ENCODE results near the gene KCNQ2. TPM values are rescaled to one million over a fixed set of nuclear protein-coding genes. Genes with fewer than 3 reads are reported as not detected.

KCNQ2 gene
- polyA plus RNA-seq, 4 donors: 0.27 to 1.4 (median 0.65) TPM; not detected in 1

DNA sequence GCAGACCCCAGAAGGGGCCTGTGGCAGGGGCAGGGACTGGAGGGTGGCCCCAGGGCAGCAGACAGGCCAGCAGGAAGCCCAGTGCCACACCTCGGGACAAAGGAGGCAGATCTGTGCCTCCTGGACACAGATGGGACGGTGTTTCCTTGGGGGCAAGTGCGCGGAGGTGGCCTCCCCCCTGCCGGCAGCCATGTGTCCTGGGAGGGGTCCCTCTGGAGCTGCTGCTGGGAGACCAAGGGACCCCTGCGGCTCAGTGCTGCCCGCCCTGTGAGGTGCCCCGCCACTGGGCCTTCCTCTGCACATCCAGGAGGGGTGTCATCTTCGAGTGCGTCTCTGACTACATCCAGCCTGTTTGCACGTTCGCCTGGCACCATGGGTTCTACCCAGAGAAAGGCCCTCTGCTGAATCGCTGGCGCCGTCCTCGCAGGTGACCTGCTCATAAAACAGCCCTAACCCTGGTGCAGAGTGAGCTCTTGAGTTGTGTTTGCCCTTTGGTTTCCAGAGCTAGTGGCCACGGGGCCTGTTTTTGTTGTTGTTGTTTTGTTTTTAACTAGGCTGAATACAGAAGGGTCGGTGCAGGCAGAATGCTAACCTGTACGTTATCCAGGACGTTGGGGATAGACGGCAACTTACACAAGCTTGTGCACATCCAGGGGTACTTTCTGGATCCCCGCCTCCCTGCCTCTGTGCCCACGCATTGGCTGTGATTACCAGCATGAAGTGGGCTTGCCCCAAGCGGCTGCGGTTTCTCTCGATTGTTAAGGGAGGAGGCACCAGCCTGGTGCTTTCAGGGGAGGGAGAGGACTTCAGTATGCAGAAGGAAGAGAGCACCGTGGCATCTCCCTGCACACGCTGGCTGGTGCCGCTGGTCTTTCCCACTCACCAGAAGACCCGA is 1.3 kb upstream of the KCNQ2 start:
- Histone ChIP-seq H3K27ac (ENCODE audit: low read depth in 1 of 3, low read length in 2 of 3) (no peak overlapping the region), H3K27me3 (ENCODE audit: control insufficient read depth in 3 of 3, insufficient read depth in 3 of 3, low read length in 3 of 3) (peaks cover 16 to 67% (median 26%) of the 10 kb centered on the region in 3 donors), H3K4me3 (ENCODE audit: low read depth in 1 of 3, low read length in 3 of 3) (no peak overlapping the region), H3K4me1 (ENCODE audit: control insufficient read depth in 3 of 3, insufficient read depth in 2 of 3, low read depth in 1 of 3, low read length in 2 of 3) (no peaks in the 10 kb centered on the region), H3K9me3 (ENCODE audit: control insufficient read depth in 2 of 2, insufficient read depth in 1 of 2, low read depth in 1 of 2, low read length in 1 of 2) (no peaks in the 10 kb centered on the region), H3K36me3 (ENCODE audit: control insufficient read depth in 3 of 3, insufficient read depth in 2 of 3, low read depth in 1 of 3, low read length in 3 of 3) (no peaks in the 10 kb centered on the region)
- DNase-seq (no peak), FAIRE-seq (no peak)
- WGBS, 3 donors: 30 to 37% (median 36%) methylated on average over 30 of the region's 30 CpGs

- Histone ChIP-seq H3K9me3 (ENCODE audit: control insufficient read depth in 2 of 2, insufficient read depth in 1 of 2, low read depth in 1 of 2, low read length in 1 of 2) (no peaks in the 10 kb centered on the region), H3K27ac (ENCODE audit: low read depth in 1 of 3, low read length in 2 of 3) (no peak overlapping the region), H3K4me1 (ENCODE audit: control insufficient read depth in 3 of 3, insufficient read depth in 2 of 3, low read depth in 1 of 3, low read length in 2 of 3) (no peaks in the 10 kb centered on the region), H3K27me3 (ENCODE audit: control insufficient read depth in 3 of 3, insufficient read depth in 3 of 3, low read length in 3 of 3) (peaks cover 16 to 65% (median 24%) of the 10 kb centered on the region in 3 donors), H3K4me3 (ENCODE audit: low read depth in 1 of 3, low read length in 3 of 3) (no peak overlapping the region), H3K36me3 (ENCODE audit: control insufficient read depth in 3 of 3, insufficient read depth in 2 of 3, low read depth in 1 of 3, low read length in 3 of 3) (no peaks in the 10 kb centered on the region)
- 52 to 63% (median 60%) methylated on average over 9 to 11 of the region's 13 CpGs for WGBS, 3 donors
- DNase-seq (no peak), FAIRE-seq (no peak)
Observed at GRCh38 chr20:63472862-63473390, 471 bp upstream of the KCNQ2 start.

- H3K9me3 ChIP-seq (ENCODE audit: control insufficient read depth in 2 of 2, insufficient read depth in 1 of 2, low read depth in 1 of 2, low read length in 1 of 2): no peaks in the 10 kb centered on the region
- no peak overlapping the region for H3K4me3 ChIP-seq (ENCODE audit: low read depth in 1 of 3, low read length in 3 of 3)
- H3K27me3 ChIP-seq (ENCODE audit: control insufficient read depth in 3 of 3, insufficient read depth in 3 of 3, low read length in 3 of 3): peaks cover 16 to 59% (median 28%) of the 10 kb centered on the region in 3 donors
- no peak for FAIRE-seq
- no peaks in the 10 kb centered on the region for H3K36me3 ChIP-seq (ENCODE audit: control insufficient read depth in 3 of 3, insufficient read depth in 2 of 3, low read depth in 1 of 3, low read length in 3 of 3)
- H3K27ac ChIP-seq (ENCODE audit: low read depth in 1 of 3, low read length in 2 of 3): no peak overlapping the region
- DNase-seq: no peak
- no peaks in the 10 kb centered on the region for H3K4me1 ChIP-seq (ENCODE audit: control insufficient read depth in 3 of 3, insufficient read depth in 2 of 3, low read depth in 1 of 3, low read length in 2 of 3)
- WGBS, 3 donors: 2 to 5% (median 3%) methylated on average over 16 to 27 of the region's 27 CpGs
Observed at GRCh38 chr20:63471717-63471980, 806 bp downstream of the KCNQ2 start.

- WGBS, 3 donors: 10 to 17% (median 15%) methylated on average over 30 to 46 of the region's 46 CpGs
- Histone ChIP-seq H3K9me3 (ENCODE audit: control insufficient read depth in 2 of 2, insufficient read depth in 1 of 2, low read depth in 1 of 2, low read length in 1 of 2) (no peaks in the 10 kb centered on the region), H3K36me3 (ENCODE audit: control insufficient read depth in 3 of 3, insufficient read depth in 2 of 3, low read depth in 1 of 3, low read length in 3 of 3) (no peaks in the 10 kb centered on the region), H3K27me3 (ENCODE audit: control insufficient read depth in 3 of 3, insufficient read depth in 3 of 3, low read length in 3 of 3) (peaks cover 16 to 56% (median 28%) of the 10 kb centered on the region in 3 donors), H3K4me3 (ENCODE audit: low read depth in 1 of 3, low read length in 3 of 3) (no peak overlapping the region), H3K27ac (ENCODE audit: low read depth in 1 of 3, low read length in 2 of 3) (no peak overlapping the region), H3K4me1 (ENCODE audit: control insufficient read depth in 3 of 3, insufficient read depth in 2 of 3, low read depth in 1 of 3, low read length in 2 of 3) (no peaks in the 10 kb centered on the region)
- FAIRE-seq (no peak), DNase-seq (no peak)
Observed at GRCh38 chr20:63471002-63471716, 1.3 kb downstream of the KCNQ2 start.

- DNase-seq (no peak), FAIRE-seq (no peak)
- H3K4me1 ChIP-seq (ENCODE audit: control insufficient read depth in 3 of 3, insufficient read depth in 2 of 3, low read depth in 1 of 3, low read length in 2 of 3): no peaks in the 10 kb centered on the region
- 66 to 70% (median 69%) methylated on average over 10 of the region's 10 CpGs for WGBS, 3 donors
- no peaks in the 10 kb centered on the region for H3K36me3 ChIP-seq (ENCODE audit: control insufficient read depth in 3 of 3, insufficient read depth in 2 of 3, low read depth in 1 of 3, low read length in 3 of 3)
- H3K27me3 ChIP-seq (ENCODE audit: control insufficient read depth in 3 of 3, insufficient read depth in 3 of 3, low read length in 3 of 3): peaks cover 16 to 51% (median 22%) of the 10 kb centered on the region in 3 donors
- H3K27ac ChIP-seq (ENCODE audit: low read depth in 1 of 3, low read length in 2 of 3): no peak overlapping the region
- no peak overlapping the region for H3K4me3 ChIP-seq (ENCODE audit: low read depth in 1 of 3, low read length in 3 of 3)
- H3K9me3 ChIP-seq (ENCODE audit: control insufficient read depth in 2 of 2, insufficient read depth in 1 of 2, low read depth in 1 of 2, low read length in 1 of 2): no peaks in the 10 kb centered on the region
Observed at GRCh38 chr20:63470410-63470809, 2.0 kb downstream of the KCNQ2 start.

DNA sequence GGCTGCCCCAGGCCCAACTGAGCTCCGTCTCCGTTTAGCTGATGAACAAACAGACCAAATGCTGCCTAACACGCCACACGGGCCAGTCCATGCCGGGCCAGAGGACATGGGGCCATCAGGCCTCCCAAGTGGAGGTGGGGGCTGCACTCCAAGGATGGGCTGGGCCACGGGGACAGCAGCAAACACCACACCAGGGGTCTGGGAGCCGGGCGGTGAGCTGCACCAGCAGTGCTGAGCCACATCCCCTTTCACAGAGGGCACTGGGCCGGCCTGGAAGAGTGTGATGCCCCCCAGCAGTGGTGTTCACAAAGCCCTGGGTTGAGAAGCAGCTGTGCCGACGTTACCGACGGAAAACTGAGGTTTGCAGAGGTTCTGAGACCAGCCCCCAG is 2.7 kb downstream of the KCNQ2 start:
- H3K27ac ChIP-seq (ENCODE audit: low read depth in 1 of 3, low read length in 2 of 3): no peak overlapping the region
- H3K27me3 ChIP-seq (ENCODE audit: control insufficient read depth in 3 of 3, insufficient read depth in 3 of 3, low read length in 3 of 3): peaks cover 16 to 44% (median 20%) of the 10 kb centered on the region in 3 donors
- no peak for DNase-seq
- no peaks in the 10 kb centered on the region for H3K9me3 ChIP-seq (ENCODE audit: control insufficient read depth in 2 of 2, insufficient read depth in 1 of 2, low read depth in 1 of 2, low read length in 1 of 2)
- no peaks in the 10 kb centered on the region for H3K4me1 ChIP-seq (ENCODE audit: control insufficient read depth in 3 of 3, insufficient read depth in 2 of 3, low read depth in 1 of 3, low read length in 2 of 3)
- H3K36me3 ChIP-seq (ENCODE audit: control insufficient read depth in 3 of 3, insufficient read depth in 2 of 3, low read depth in 1 of 3, low read length in 3 of 3): no peaks in the 10 kb centered on the region
- FAIRE-seq: no peak
- H3K4me3 ChIP-seq (ENCODE audit: low read depth in 1 of 3, low read length in 3 of 3): no peak overlapping the region
- WGBS, 3 donors: 68 to 71% (median 70%) methylated on average over 13 of the region's 13 CpGs

GRCh38 chr20:63469019-63469712 is 3.3 kb downstream of the KCNQ2 start:
- 69 to 73% (median 70%) methylated on average over 20 to 22 of the region's 22 CpGs for WGBS, 3 donors
- FAIRE-seq (no peak), DNase-seq (no peak)
- no peaks in the 10 kb centered on the region for H3K4me1 ChIP-seq (ENCODE audit: control insufficient read depth in 3 of 3, insufficient read depth in 2 of 3, low read depth in 1 of 3, low read length in 2 of 3)
- no peak overlapping the region for H3K4me3 ChIP-seq (ENCODE audit: low read depth in 1 of 3, low read length in 3 of 3)
- no peaks in the 10 kb centered on the region for H3K9me3 ChIP-seq (ENCODE audit: control insufficient read depth in 2 of 2, insufficient read depth in 1 of 2, low read depth in 1 of 2, low read length in 1 of 2)
- peaks cover 16 to 39% (median 19%) of the 10 kb centered on the region in 3 donors for H3K27me3 ChIP-seq (ENCODE audit: control insufficient read depth in 3 of 3, insufficient read depth in 3 of 3, low read length in 3 of 3)
- H3K36me3 ChIP-seq (ENCODE audit: control insufficient read depth in 3 of 3, insufficient read depth in 2 of 3, low read depth in 1 of 3, low read length in 3 of 3): no peaks in the 10 kb centered on the region
- H3K27ac ChIP-seq (ENCODE audit: low read depth in 1 of 3, low read length in 2 of 3): no peak overlapping the region

DNA sequence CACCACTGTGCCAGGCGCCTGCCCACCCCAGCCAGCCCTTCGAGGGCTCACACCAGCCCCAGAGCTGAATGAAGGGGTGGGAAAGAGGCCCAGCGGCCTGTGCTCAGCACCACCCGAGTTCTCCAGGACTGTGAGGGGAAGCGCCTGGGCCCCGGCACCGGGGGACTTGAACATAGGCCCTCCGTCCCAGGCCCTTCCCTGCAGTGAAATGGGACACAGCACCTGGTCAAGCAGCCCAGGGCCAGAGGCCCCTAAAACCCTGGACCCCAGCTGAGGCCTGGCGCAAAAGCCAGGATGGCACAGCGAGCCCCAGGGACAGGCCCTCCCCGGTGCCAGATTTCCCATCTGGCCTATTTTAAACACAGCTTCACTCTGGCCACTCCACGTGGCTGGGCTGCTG is 4.0 kb downstream of the KCNQ2 start:
- no peaks in the 10 kb centered on the region for H3K36me3 ChIP-seq (ENCODE audit: control insufficient read depth in 3 of 3, insufficient read depth in 2 of 3, low read depth in 1 of 3, low read length in 3 of 3)
- H3K4me3 ChIP-seq (ENCODE audit: low read depth in 1 of 3, low read length in 3 of 3): no peak overlapping the region
- DNase-seq (no peak), FAIRE-seq (no peak)
- H3K27ac ChIP-seq (ENCODE audit: low read depth in 1 of 3, low read length in 2 of 3): no peak overlapping the region
- WGBS, 3 donors: 78 to 88% (median 83%) methylated on average over 12 of the region's 12 CpGs
- H3K27me3 ChIP-seq (ENCODE audit: control insufficient read depth in 3 of 3, insufficient read depth in 3 of 3, low read length in 3 of 3): peaks cover 16 to 35% (median 17%) of the 10 kb centered on the region in 3 donors
- H3K4me1 ChIP-seq (ENCODE audit: control insufficient read depth in 3 of 3, insufficient read depth in 2 of 3, low read depth in 1 of 3, low read length in 2 of 3): no peaks in the 10 kb centered on the region
- H3K9me3 ChIP-seq (ENCODE audit: control insufficient read depth in 2 of 2, insufficient read depth in 1 of 2, low read depth in 1 of 2, low read length in 1 of 2): no peaks in the 10 kb centered on the region

Data from small intestine (tissue), 7 donors.